HepG2 (cell line): ENCODE data around the gene ZNF773. TPM values are rescaled to one million over a fixed set of nuclear protein-coding genes. Genes with fewer than 3 reads are reported as not detected.
A peak's percentile ranks its signal among the peaks of the same experiment; 100 is the strongest.

Source experiments
- AHDC1 ChIP-seq: sonication (generic); formaldehyde crosslinking; IDR thresholded peaks from 2 replicates; pipeline ENCODE4 v1.5.1; 2020; ENCODE audit warnings: mild to moderate bottlenecking, missing genetic modification reagents, borderline replicate concordance
- ATF3 ChIP-seq: sonication (generic); formaldehyde crosslinking; IDR thresholded peaks from 2 replicates; pipeline ENCODE4 v1.4.0; 2020; ENCODE audit warnings: missing genetic modification reagents
- CHD4 ChIP-seq: fragments of 200-600 bp; sonication (generic); IDR thresholded peaks from 2 replicates; pipeline ENCODE4 v1.7.0; 2017; ENCODE audit warnings: mild to moderate bottlenecking, low read length, borderline replicate concordance
- CREM ChIP-seq, 2 experiments: sonication (generic) in 1 of 2; formaldehyde crosslinking in 1 of 2; IDR thresholded peaks; 2 replicates each; pipeline versions ENCODE4 v1.4.0 to v1.6.1; 2016 to 2020; ENCODE audit warnings: antibody characterized with exemption in 1 of 2, mild to moderate bottlenecking in 1 of 2, missing genetic modification reagents in 1 of 2
- E2F2 ChIP-seq: sonication (generic); formaldehyde crosslinking; IDR thresholded peaks from 2 replicates; pipeline ENCODE4 v1.4.0; 2020; ENCODE audit warnings: missing genetic modification reagents, borderline replicate concordance
- SP4 ChIP-seq: sonication (generic); formaldehyde crosslinking; IDR thresholded peaks from 2 replicates; pipeline ENCODE4 v1.8.1; 2023; ENCODE audit warnings: mild to moderate bottlenecking, missing genetic modification reagents
- STAT6 ChIP-seq: sonication (generic); formaldehyde crosslinking; IDR thresholded peaks from 2 replicates; pipeline ENCODE4 v1.4.0; 2020; ENCODE audit warnings: missing genetic modification reagents, mild to moderate bottlenecking, borderline replicate concordance
- ZBTB39 ChIP-seq: sonication (generic); formaldehyde crosslinking; IDR thresholded peaks from 2 replicates; pipeline ENCODE4 v1.5.0; 2020; ENCODE audit warnings: missing genetic modification reagents
- ZNF274 ChIP-seq: sonication (generic); formaldehyde crosslinking; IDR thresholded peaks from 2 replicates; pipeline ENCODE4 v1.5.1; 2020; ENCODE audit warnings: mild to moderate bottlenecking, missing genetic modification reagents
- ZNF3 ChIP-seq: IDR thresholded peaks from 2 replicates; pipeline ENCODE4 v1.7.0; 2017; ENCODE audit warnings: inconsistent platforms
- ZNF576 ChIP-seq: sonication (generic); formaldehyde crosslinking; IDR thresholded peaks from 2 replicates; pipeline ENCODE4 v1.4.0; 2020; ENCODE audit warnings: mild to moderate bottlenecking, missing genetic modification reagents
- ZNF597 ChIP-seq: sonication (generic); formaldehyde crosslinking; IDR thresholded peaks from 2 replicates; pipeline ENCODE4 v1.5.0; 2020; ENCODE audit warnings: missing genetic modification reagents
- ZNF839 ChIP-seq: sonication (generic); formaldehyde crosslinking; IDR thresholded peaks from 2 replicates; pipeline ENCODE4 v1.4.0; 2020; ENCODE audit warnings: missing genetic modification reagents, mild to moderate bottlenecking, borderline replicate concordance
- polyA plus RNA-seq, 8 experiments: library from polyadenylated mRNA; depleted of rRNA in 3 of 8; stranded (reverse) in 7 of 8; unstranded in 1 of 8; fragments of >200 nt; fragmentation: Illumina TruSeq in 4 of 8; extraction: Trizol in 4 of 8; gene quantifications; 2 replicates each; pipeline versions ENCODE4 v1.2.1 to v1.2.3, GENCODE V29; 2011 to 2016; ENCODE audit warnings: low read depth in 4 of 8, missing spikeins in 1 of 8, mixed read lengths in 1 of 8; ENCODE audit not compliant: insufficient read depth in 1 of 8
- total RNA-seq, 5 experiments: library from RNA; depleted of rRNA; stranded (reverse); fragments of >200 nt; fragmentation: Illumina TruSeq; extraction: Trizol; gene quantifications; 2 replicates each; pipeline ENCODE4 v1.2.3, GENCODE V29; 2016; ENCODE audit warnings: low read depth in 1 of 5

Gene ZNF773
- total and polyA plus RNA-seq, 2 of the 13 experiments (the other 11 are each of a cell fraction or from before 2014, with no cell fraction given), result 5.7 to 6.7 TPM

GRCh38 chr19:57477191-57478008 lies 22.3 kb upstream of the ZNF773 start, which contains the start of gene ZNF772 (continued):
- TF ChIP-seq ZNF576 (CRISPR knock-in tag) (0 out of 2 replicates have a peak, but pooled peaks have one; percentile 79), AHDC1 (CRISPR knock-in tag) (0 out of 2 replicates have a peak, but pooled peaks have one; percentile 50), ZBTB39 (CRISPR knock-in tag) (no peak), SP4 (CRISPR knock-in tag) (peak; percentile 34; the same call in 1 of the 2 replicates), STAT6 (CRISPR knock-in tag) (no peak), E2F2 (no peak), ATF3 (CRISPR knock-in tag) (no peak), CHD4 (no peak), ZNF3 (CRISPR knock-in tag) (no peak), ZNF839 (peak; percentile 20; the same call in 1 of the 2 replicates), ZNF274 (CRISPR knock-in tag) (peak; percentile 31; the same call in 1 of the 2 replicates), CREM (IDR thresholded peaks at IDR 0.05) (peak; percentile 94), CREM (CRISPR knock-in tag; IDR thresholded peaks at IDR 0.05) (no peak), ZNF597 (no peak)
